Right lobe of liver (tissue), 4 donors: ENCODE results near the gene TNFRSF1B.

Source experiments
- CTCF ChIP-seq, 4 donors: fragments of 200-600 bp in 3 of 4; fragments of 450-650 bp in 1 of 4; IDR thresholded peaks; one replicate each; pipeline versions ENCODE4 v1.5.1 to v1.8.0; 2016 to 2022; ENCODE audit warnings: antibody characterized with exemption in 4 of 4, mild to moderate bottlenecking in 2 of 4
- POLR2A ChIP-seq: fragments of 450-650 bp; IDR thresholded peaks from one replicate; pipeline ENCODE4 v1.6.1; 2017; ENCODE audit warnings: antibody characterized with exemption, mild to moderate bottlenecking
- donor health status: DM: no; HTN: no; CAD: no.
- donor health status: DM: no; HTN: no; CAD: no.
- donor health status: DM: no; HTN: yes; CAD: no.

- TF ChIP-seq CTCF (IDR thresholded peaks at IDR 0.05), result no peak
- TF ChIP-seq POLR2A, result no peak
Measured at GRCh38 chr1:12174924-12175810, 8.4 kb downstream of the TNFRSF1B start.
